HepG2 (cell line): Measurements from ENCODE around the gene ANO9. TPM values are rescaled to one million over a fixed set of nuclear protein-coding genes. Genes with fewer than 3 reads are reported as not detected.

Source experiments
- ATAC-seq: fragments of 200-7000 bp; cut with Tn5 transposase; 3 replicates; pipeline ENCODE4 v1.9.1; 2020; ENCODE audit warnings: mild to moderate bottlenecking, moderate library complexity
- BruUV-seq: library from RNA; stranded (reverse); fragments of 400-500 nt; replicated peaks from 2 replicates; lab custom pipeline; 2021; lab: Mats Ljungman, UMichigan
- CTCF ChIA-PET: fragments of 300-600 bp; formaldehyde crosslinking; extraction: SDS; loops from one replicate; lab custom pipeline; 2021; ENCODE audit warnings: low total read pairs, inconsistent platforms, low intra/inter-chr PET ratio; lab: Yijun Ruan, JAX
- POLR2A ChIA-PET: fragments of 350-600 bp; sonication (Branson Sonifier 250); formaldehyde crosslinking; loops from one replicate; lab custom pipeline; 2020; ENCODE audit warnings: antibody characterized with exemption, inconsistent platforms; lab: Yijun Ruan, JAX
- DNase-seq: peaks from one replicate; pipeline ENCODE4 v3.0.0-alpha.2; 2015; ENCODE audit warnings: low spot score
- FAIRE-seq: peaks from 3 replicates; lab custom pipeline; 2011; peaks lifted over from hg19 to GRCh38; lab: Jason Lieb, UNC
- H2AFZ ChIP-seq: one replicate; pipeline ENCODE4 v1.6.1; 2011; ENCODE audit warnings: low read length, inconsistent platforms
- H3K27ac ChIP-seq: fragments of 300-600 bp; 3 replicates; pipeline ENCODE4 v1.8.0; 2011; ENCODE audit warnings: mixed run types, mild to moderate bottlenecking, mixed read lengths, low read length, inconsistent platforms; ENCODE audit not compliant: insufficient read depth; ENCODE audit errors: extremely low read length
- H3K27me3 ChIP-seq, 2 experiments: fragments of 200-600 bp in 1 of 2; 2 replicates in 1 of 2; 3 replicates in 1 of 2; pipeline versions ENCODE4 v1.6.0 to v1.8.0; 2011; ENCODE audit warnings: low read length in 2 of 2, mild to moderate bottlenecking in 2 of 2, moderate library complexity in 2 of 2, inconsistent platforms in 1 of 2; ENCODE audit not compliant: insufficient read depth in 2 of 2, control insufficient read depth in 1 of 2
- H3K36me3 ChIP-seq, 2 experiments: fragments of 200-600 bp in 1 of 2; replicated peaks in 1 of 2; 2 replicates in 1 of 2; 3 replicates in 1 of 2; pipeline versions ENCODE4 v1.5.1 to v1.8.0; 2011; ENCODE audit warnings: low read length in 2 of 2, inconsistent platforms in 1 of 2; ENCODE audit not compliant: insufficient read depth in 2 of 2, control insufficient read depth in 1 of 2
- H3K4me1 ChIP-seq: 2 replicates; pipeline ENCODE4 v1.5.1; 2012; ENCODE audit warnings: low read length, inconsistent platforms; ENCODE audit not compliant: insufficient read depth
- H3K4me2 ChIP-seq: 2 replicates; pipeline ENCODE4 v1.6.0; 2011; ENCODE audit warnings: low read depth, low read length, inconsistent platforms
- H3K4me3 ChIP-seq, 3 experiments: fragments of 200-600 bp in 1 of 3; sonication (generic), shearing (Covaris generic) in 1 of 3; replicated peaks in 1 of 3; 2 replicates each; pipeline ENCODE4 v1.5.1; 2011 to 2016; ENCODE audit warnings: low read length in 3 of 3, inconsistent platforms in 2 of 3, low read depth in 2 of 3, mild to moderate bottlenecking in 2 of 3, control low read depth in 1 of 3, mixed read lengths in 1 of 3; ENCODE audit not compliant: insufficient read depth in 1 of 3
- H3K79me2 ChIP-seq: one replicate; pipeline ENCODE4 v1.6.1; 2011; ENCODE audit warnings: low read length, inconsistent platforms; ENCODE audit not compliant: insufficient read depth
- H3K9ac ChIP-seq: 2 replicates; pipeline ENCODE4 v1.6.0; 2011; ENCODE audit warnings: mild to moderate bottlenecking, low read depth, low read length, inconsistent platforms; ENCODE audit not compliant: insufficient read depth
- H3K9me3 ChIP-seq: 2 replicates; pipeline ENCODE4 v1.5.1; 2012; ENCODE audit warnings: mild to moderate bottlenecking, low read length
- H4K20me1 ChIP-seq: 2 replicates; pipeline ENCODE4 v1.6.0; 2011; ENCODE audit warnings: inconsistent platforms, mild to moderate bottlenecking, low read length, moderate library complexity; ENCODE audit not compliant: insufficient read depth
- CREB1 ChIP-seq, 2 experiments: fragments of 450-650 bp in 1 of 2; IDR thresholded peaks; 2 replicates each; pipeline ENCODE4 v1.6.1; 2016 to 2017; ENCODE audit warnings: control low read depth in 1 of 2, mild to moderate bottlenecking in 1 of 2, missing compliant biosample characterization in 1 of 2, missing genetic modification characterization in 1 of 2
- ETV5 ChIP-seq: IDR thresholded peaks from 2 replicates; pipeline ENCODE4 v1.6.1; 2018; ENCODE audit warnings: missing biosample characterization, missing genetic modification reagents, inconsistent platforms, borderline replicate concordance
- FOXJ3 ChIP-seq: sonication (generic); formaldehyde crosslinking; IDR thresholded peaks from 2 replicates; pipeline ENCODE4 v1.4.0; 2020; ENCODE audit warnings: missing genetic modification reagents, mild to moderate bottlenecking, borderline replicate concordance
- KAT8 ChIP-seq: IDR thresholded peaks from 2 replicates; pipeline ENCODE4 v1.6.1; 2016; ENCODE audit warnings: missing genetic modification reagents, missing compliant biosample characterization
- KLF15 ChIP-seq: sonication (generic); formaldehyde crosslinking; IDR thresholded peaks from 2 replicates; pipeline ENCODE4 v1.8.1; 2023; ENCODE audit warnings: borderline replicate concordance, mild to moderate bottlenecking, inconsistent platforms, missing genetic modification reagents, mixed read lengths
- MTA3 ChIP-seq: sonication (generic); formaldehyde crosslinking; IDR thresholded peaks from 2 replicates; pipeline ENCODE4 v1.4.0; 2020; ENCODE audit warnings: missing genetic modification reagents
- MYNN ChIP-seq: sonication (generic); formaldehyde crosslinking; IDR thresholded peaks from 2 replicates; pipeline ENCODE4 v1.4.0; 2020; ENCODE audit warnings: mild to moderate bottlenecking, low read depth, missing genetic modification reagents
- TFAP4 ChIP-seq: sonication (generic); IDR thresholded peaks from 2 replicates; pipeline ENCODE4 v1.6.1; 2016; ENCODE audit warnings: low read depth, borderline replicate concordance
- TGIF2 ChIP-seq: IDR thresholded peaks from 2 replicates; pipeline ENCODE4 v1.6.1; 2016; ENCODE audit warnings: control low read depth, missing compliant biosample characterization
- THAP11 ChIP-seq: IDR thresholded peaks from 2 replicates; pipeline ENCODE4 v1.6.1; 2016; ENCODE audit warnings: missing biosample characterization, missing genetic modification reagents
- ZNF232 ChIP-seq: sonication (generic); formaldehyde crosslinking; IDR thresholded peaks from 2 replicates; pipeline ENCODE4 v1.4.0; 2020; ENCODE audit warnings: missing genetic modification reagents, borderline replicate concordance
- ZNF317 ChIP-seq: sonication (generic); formaldehyde crosslinking; IDR thresholded peaks from 2 replicates; pipeline ENCODE4 v1.5.0; 2020; ENCODE audit warnings: mild to moderate bottlenecking, missing genetic modification reagents
- ZNF776 ChIP-seq: sonication (generic); formaldehyde crosslinking; IDR thresholded peaks from 2 replicates; pipeline ENCODE4 v1.4.0; 2020; ENCODE audit warnings: mild to moderate bottlenecking, missing genetic modification reagents
- ZNF781 ChIP-seq: sonication (generic); formaldehyde crosslinking; IDR thresholded peaks from 2 replicates; pipeline ENCODE4 v1.5.1; 2020; ENCODE audit warnings: borderline replicate concordance, mild to moderate bottlenecking, missing genetic modification reagents; ENCODE audit errors: not compliant biosample characterization
- WGBS: methylation state at CpG from one replicate; pipeline ENCODE4 v1.1.6; 2017; ENCODE audit warnings: low lambda C conversion rate; 5-methylcytosine and 5-hydroxymethylcytosine counted together
- in situ Hi-C: cut with HindIII; loops from 2 replicates; pipeline ENCODE4 v1.10.0; 2017; ENCODE audit warnings: low pct_unique_long_range_greater_than_20kb; ENCODE audit not compliant: extremely low pct_ligation_motif_present
- intact Hi-C: fragments of 100-400 bp; cut with micrococcal nuclease; formaldehyde crosslinking; loops from one replicate; pipeline ENCODE4 v1.10.0; 2022; ENCODE audit not compliant: unreplicated experiment
- polyA plus RNA-seq, 8 experiments: library from polyadenylated mRNA; depleted of rRNA in 3 of 8; stranded (reverse) in 7 of 8; unstranded in 1 of 8; fragments of >200 nt; fragmentation: Illumina TruSeq in 4 of 8; extraction: Trizol in 4 of 8; gene quantifications; 2 replicates each; pipeline versions ENCODE4 v1.2.1 to v1.2.3, GENCODE V29; 2011 to 2016; ENCODE audit warnings: low read depth in 4 of 8, missing spikeins in 1 of 8, mixed read lengths in 1 of 8; ENCODE audit not compliant: insufficient read depth in 1 of 8
- total RNA-seq, 5 experiments: library from RNA; depleted of rRNA; stranded (reverse); fragments of >200 nt; fragmentation: Illumina TruSeq; extraction: Trizol; gene quantifications; 2 replicates each; pipeline ENCODE4 v1.2.3, GENCODE V29; 2016; ENCODE audit warnings: low read depth in 1 of 5

ANO9 gene
- total and polyA plus RNA-seq, 2 of the 13 experiments (the other 11 are each of a cell fraction or from before 2014, with no cell fraction given): 8.9 to 14.3 TPM

DNA sequence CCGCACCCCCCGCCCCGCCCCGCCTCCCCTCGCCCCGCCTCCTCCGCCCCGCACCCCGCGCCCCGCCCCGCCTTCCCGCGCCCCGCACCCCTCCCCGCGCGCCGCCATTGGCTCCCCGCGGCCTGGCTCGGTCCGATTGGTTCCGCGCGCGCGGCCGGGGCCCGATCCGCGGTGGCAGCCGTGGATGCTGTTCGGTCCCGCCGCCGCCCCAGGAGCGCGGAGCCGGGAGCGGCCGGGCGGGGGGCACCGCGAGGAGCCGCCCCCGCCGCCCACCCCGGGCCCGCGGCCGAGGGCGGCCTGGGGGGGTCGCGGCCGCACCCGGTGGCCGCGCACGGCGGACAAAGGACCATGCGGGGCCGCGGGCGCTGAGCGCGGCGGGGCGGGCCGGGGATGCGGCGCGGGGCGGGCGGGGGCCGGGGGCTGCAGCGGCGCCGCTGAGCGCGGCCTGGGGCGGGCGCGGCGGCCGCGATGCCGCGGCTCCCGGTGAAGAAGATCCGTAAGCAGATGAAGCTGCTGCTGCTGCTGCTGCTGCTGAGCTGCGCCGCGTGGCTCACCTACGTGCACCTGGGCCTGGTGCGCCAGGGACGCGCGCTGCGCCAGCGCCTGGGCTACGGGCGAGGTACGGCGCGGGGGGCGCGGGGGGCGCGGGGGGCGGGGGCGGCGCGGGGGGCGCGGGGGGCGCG, 72.3 kb downstream of the ANO9 start, which contains the start of gene B4GALNT4 (continued):
- no peak for TF ChIP-seq THAP11 (CRISPR knock-in tag)

DNA sequence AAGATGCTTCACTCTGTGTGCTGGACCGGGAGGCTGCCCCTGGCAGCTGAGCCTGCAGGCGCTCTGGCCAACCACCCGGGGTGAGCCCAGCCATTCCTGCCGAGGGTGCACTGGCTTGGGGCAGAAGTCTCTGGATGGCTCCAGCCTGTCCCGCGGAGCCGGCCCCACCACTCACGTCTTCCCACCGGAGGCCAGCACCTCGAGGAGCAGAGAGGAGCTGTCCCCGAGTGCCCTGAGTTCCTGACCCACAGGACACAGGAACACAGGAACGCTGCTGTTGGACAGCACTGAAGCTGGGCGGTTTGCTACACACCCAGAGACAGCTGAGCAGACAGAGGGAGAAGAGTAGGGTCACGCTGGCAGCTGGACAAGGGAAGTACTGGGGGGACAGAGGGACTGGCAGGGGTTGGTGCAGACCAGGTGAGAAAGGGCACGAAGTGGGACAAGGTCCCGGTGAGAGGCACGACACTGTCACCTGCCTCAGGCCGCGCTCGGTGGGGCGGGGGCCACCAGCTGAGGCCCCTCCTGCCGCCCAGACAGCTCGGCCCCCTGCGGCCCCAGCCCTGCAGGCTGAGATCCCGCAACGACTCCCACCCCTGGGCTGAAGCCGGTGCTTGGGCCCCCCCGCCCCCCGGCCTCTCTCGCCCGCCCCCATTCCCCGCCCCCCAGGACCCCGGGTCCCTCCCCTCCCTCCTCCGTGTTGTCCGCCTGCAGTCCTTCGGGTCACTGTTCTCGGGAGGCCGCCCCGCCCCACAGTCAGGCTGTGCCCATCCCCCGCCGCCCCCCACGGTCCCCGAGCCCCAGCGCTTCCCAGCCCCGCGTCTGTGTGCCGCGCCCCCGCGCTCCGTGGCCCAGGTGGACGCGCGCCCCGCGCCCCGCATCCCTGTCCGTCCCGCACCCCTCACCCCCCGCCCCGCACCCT, 73.1 kb downstream of the ANO9 start:
- intact Hi-C loops (no loop called here), in situ Hi-C loops (loop anchor here (5.0 kb wide), 1 partner anchor 66 kb away; no protein-coding TSS in a partner anchor)
- Histone ChIP-seq H3K36me3 (peaks cover 0 to 7% of the 10 kb centered on the region in 2 experiments; a peak in 2 of 5 replicates), H2AFZ (no peak overlapping the region), H3K9ac (peak overlapping the region; percentile 28; the same call in 1 of the 2 replicates), H3K27ac (no peak overlapping the region), H3K79me2 (no peaks in the 10 kb centered on the region), H4K20me1 (0 out of 2 replicates have a peak, but pooled peaks cover 4% of the 10 kb centered on the region), H3K9me3 (no peaks in the 10 kb centered on the region), H3K4me2 (peak overlapping the region; percentile 78), H3K27me3 (peaks cover 8 to 31% of the 10 kb centered on the region in 2 experiments; a peak in 4 of 5 replicates), H3K4me1 (peaks cover 55% of the 10 kb centered on the region), H3K4me3 (peak overlapping the region; percentile 46 to 76 (median 49))
- DNase-seq (peak; percentile 27), ATAC-seq (peak; percentile 67), FAIRE-seq (no peak)
- POLR2A ChIA-PET: interaction anchor here (0.8 to 0.9 kb wide), 2 partner anchors 13 to 17 kb away, joined by 3 to 4 read pairs; no protein-coding TSS in a partner anchor
- CTCF ChIA-PET: no interaction called here
- WGBS: 2% methylated on average over 10 of the region's 61 CpGs
- no TSS peak for BruUV-seq
- TF ChIP-seq ZNF776: no peak; the same call in 1 of the 2 replicates
- no peak for TF ChIP-seq ZNF317
- TF ChIP-seq TGIF2 (CRISPR knock-in tag): no peak
- peak; percentile 69; the same call in 1 of the 2 replicates for TF ChIP-seq TFAP4
- TF ChIP-seq ZNF232: no peak
- TF ChIP-seq MYNN (CRISPR knock-in tag): no peak
- TF ChIP-seq KAT8 (CRISPR knock-in tag): no peak
- TF ChIP-seq CREB1 (IDR thresholded peaks at IDR 0.05): no peak
- no peak for TF ChIP-seq CREB1 (CRISPR knock-in tag; IDR thresholded peaks at IDR 0.05)
- TF ChIP-seq MTA3 (CRISPR knock-in tag): no peak
- TF ChIP-seq KLF15: no peak
- no peak for TF ChIP-seq ZNF781 (CRISPR knock-in tag)
- 0 out of 2 replicates have a peak, but pooled peaks have one; percentile 35 for TF ChIP-seq ETV5 (CRISPR knock-in tag)
- TF ChIP-seq FOXJ3 (CRISPR knock-in tag): no peak
